Measurements from ENCODE around the gene BIN2. TPM values are rescaled to one million over a fixed set of nuclear protein-coding genes. Genes with fewer than 3 reads are reported as not detected.

BIN2 gene
- total RNA-seq (2014; rRNA removed; shearing (Covaris generic)) (0.31 and 0.88 TPM in 2 replicates), total RNA-seq (2022) (9.7 and 14.7 TPM in 2 replicates), Bru-seq, nascent RNA (percentile 44 among the genes with signal in this experiment), BruChase-seq, experiment 1, labeled RNA remaining after a 6-hour chase (percentile 49 among the genes with signal in this experiment), BruChase-seq, experiment 2, labeled RNA remaining after a 2-hour chase (percentile 43 among the genes with signal in this experiment)
- long read RNA-seq, transcript BIN2-210 (13 exons, 2,255 nt): major isoform, 9 of 28 reads
- long read RNA-seq, partial matches to known transcripts: 1 of 28 reads
- long read RNA-seq, other reads (novel, unspliced or antisense): 15 of 28 reads

GRCh38 chr12:51323966-51324895 is at the start of gene BIN2:
TSS of gene BIN2 (minus strand) at chr12:51324174. CDS start at chr12:51324102, 72 bp downstream.
- intact Hi-C loops (cut with micrococcal nuclease; ENCODE audit: unreplicated experiment): loop anchor here (1.0 to 5.0 kb wide), 4 partner anchors 45 to 397 kb away; partner anchors contain the start of gene SMAGP
- Histone ChIP-seq H4K20me1 (ENCODE audit: insufficient read depth, low read length) (no peaks in the 10 kb centered on the region), H3K4me3 (ENCODE audit: low read depth, low read length, poor library complexity, severe bottlenecking) (peak within 1 kb of the TSS; percentile 67), H3K4me2 (ENCODE audit: low read length) (peak within 1 kb of the TSS; percentile 85), H3K9me2 (ENCODE audit: insufficient read depth, low read length) (no peaks in the 10 kb centered on the region), H2AFZ (ENCODE audit: low read length) (peak within 1 kb of the TSS; percentile 62), H3K4me1 (ENCODE audit: insufficient read depth, low read length, poor library complexity, severe bottlenecking) (peaks cover 80% of the 10 kb centered on the region), H3K79me2 (ENCODE audit: insufficient read depth, low read depth, low read length) (no peaks in the 10 kb centered on the region), H3K36me3 (ENCODE audit: insufficient read depth, low read length) (no peaks in the 10 kb centered on the region), H3K9me3 (ENCODE audit: low read length) (no peaks in the 10 kb centered on the region), H3K27ac (ENCODE audit: low read depth, low read length, poor library complexity, severe bottlenecking) (peak within 1 kb of the TSS; percentile 24)
- no TSS peak for BruUV-seq (replicated peaks)
- POLR2A ChIA-PET: interaction anchor here (1.1 kb wide), 1 partner anchor 10 kb away, joined by 4 read pairs; no protein-coding TSS in a partner anchor
- CTCF ChIA-PET (ENCODE audit: unreplicated experiment): no interaction called here
- DNase-seq (ENCODE audit: low spot score): peak; percentile 87
- no peak for TF ChIP-seq CTCF (conservative IDR thresholded peaks at IDR 0.05; ENCODE audit: low read length)
- TF ChIP-seq EZH2phosphoT487 (IDR thresholded peaks at IDR 0.05; ENCODE audit: borderline replicate concordance, low read depth, low read length): no peak

GRCh38 chr12:51373187-51373586 is 49.2 kb upstream of the BIN2 start:
- Histone ChIP-seq H4K20me1 (ENCODE audit: insufficient read depth, low read length) (peaks cover 7% of the 10 kb centered on the region; the same call in 1 of the 2 replicates), H3K27ac (ENCODE audit: low read depth, low read length, poor library complexity, severe bottlenecking) (no peak overlapping the region), H3K9me3 (ENCODE audit: low read length) (no peaks in the 10 kb centered on the region), H3K79me2 (ENCODE audit: insufficient read depth, low read depth, low read length) (no peaks in the 10 kb centered on the region), H3K4me1 (ENCODE audit: insufficient read depth, low read length, poor library complexity, severe bottlenecking) (peaks cover 15% of the 10 kb centered on the region), H3K36me3 (ENCODE audit: insufficient read depth, low read length) (no peaks in the 10 kb centered on the region), H2AFZ (ENCODE audit: low read length) (no peak overlapping the region), H3K4me3 (ENCODE audit: low read depth, low read length, poor library complexity, severe bottlenecking) (no peak overlapping the region), H3K4me2 (ENCODE audit: low read length) (no peak overlapping the region), H3K9me2 (ENCODE audit: insufficient read depth, low read length) (no peaks in the 10 kb centered on the region)
- intact Hi-C loops (cut with micrococcal nuclease; ENCODE audit: unreplicated experiment): no loop called here
- no peak for DNase-seq (ENCODE audit: low spot score)
- ChIA-PET POLR2A (no interaction called here), CTCF (ENCODE audit: unreplicated experiment) (no interaction called here)
- BruUV-seq (replicated peaks): no TSS peak
- TF ChIP-seq CTCF (conservative IDR thresholded peaks at IDR 0.05; ENCODE audit: low read length): no peak
- TF ChIP-seq EZH2phosphoT487 (IDR thresholded peaks at IDR 0.05; ENCODE audit: borderline replicate concordance, low read depth, low read length): no peak
